ENCODE measurements around the gene NKD1.

The NKD1 gene

DNA sequence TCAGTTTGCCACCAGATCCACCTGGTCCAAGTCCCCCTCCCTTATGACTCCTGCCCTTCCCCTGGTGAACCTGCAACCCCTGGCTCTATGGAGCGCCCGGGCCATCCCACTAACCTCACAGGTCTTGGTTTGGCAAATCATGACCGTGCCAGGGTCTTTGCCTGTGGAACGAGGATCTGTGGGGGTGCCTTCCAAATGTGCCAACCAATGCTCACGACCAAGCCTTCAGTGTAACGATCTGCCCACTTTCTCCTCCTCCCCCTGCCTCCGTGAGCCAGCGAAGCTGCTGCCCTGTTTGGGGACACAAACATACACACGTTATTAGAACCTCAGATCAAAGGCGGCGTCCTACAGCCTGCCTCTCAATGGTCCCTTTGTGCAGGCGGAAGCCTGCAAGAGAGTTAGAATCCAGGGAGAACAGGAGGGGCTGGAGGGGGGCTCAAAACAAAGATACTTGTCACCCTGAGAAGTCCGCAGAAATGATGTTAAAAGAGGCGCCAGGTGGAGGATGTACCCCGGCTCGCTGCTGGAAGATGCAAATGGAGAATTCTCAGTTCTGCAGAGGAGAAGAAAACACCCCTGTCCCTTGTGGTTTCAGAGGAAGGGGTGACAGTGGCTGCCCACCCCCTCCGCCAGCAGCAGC, 9.0 kb upstream of the NKD1 start:
- no peak for DNase-seq

DNA sequence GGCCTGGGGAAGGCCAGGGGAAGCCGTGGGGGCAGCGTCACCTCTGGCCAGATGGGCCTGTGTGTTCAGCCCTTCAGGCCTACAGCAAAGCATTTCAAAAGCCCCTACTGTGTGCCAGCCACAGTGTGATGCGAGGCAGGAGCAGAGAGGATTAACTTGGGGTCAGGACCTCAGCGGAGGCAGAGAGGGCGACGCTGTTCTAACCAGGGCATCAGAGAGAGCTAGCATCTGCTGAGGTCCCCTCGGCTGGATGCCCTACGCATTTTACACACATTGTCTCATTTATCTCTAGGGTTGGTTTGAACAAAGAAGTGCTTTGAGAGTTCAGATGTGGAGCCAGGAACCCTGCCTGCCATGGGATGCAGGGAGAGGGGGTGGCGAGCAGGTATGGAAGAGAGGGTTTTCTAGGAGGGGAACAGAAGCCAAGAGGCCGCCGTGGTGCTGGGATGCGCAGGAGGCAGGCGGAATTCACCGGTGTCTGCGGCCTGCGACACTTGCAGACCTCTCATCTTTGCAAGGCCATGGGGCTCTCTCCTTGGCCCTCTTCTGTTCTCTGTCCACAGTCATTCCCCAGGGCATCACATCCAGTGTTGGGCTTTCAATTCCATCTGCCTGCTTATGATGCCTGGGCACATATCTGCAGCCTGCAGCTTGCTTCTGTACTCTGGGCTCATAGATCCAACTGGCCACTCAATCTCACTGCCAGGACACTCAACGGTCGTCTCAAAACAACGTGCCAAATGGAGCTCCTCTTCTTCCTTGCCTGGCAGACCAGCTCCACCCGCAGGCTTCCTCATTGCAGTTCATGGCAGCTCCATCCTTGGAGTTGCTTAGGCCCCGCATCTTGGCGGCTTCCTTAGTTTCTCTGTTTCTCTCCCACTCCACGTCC, 8.1 kb upstream of the NKD1 start:
- no peak for DNase-seq

DNA sequence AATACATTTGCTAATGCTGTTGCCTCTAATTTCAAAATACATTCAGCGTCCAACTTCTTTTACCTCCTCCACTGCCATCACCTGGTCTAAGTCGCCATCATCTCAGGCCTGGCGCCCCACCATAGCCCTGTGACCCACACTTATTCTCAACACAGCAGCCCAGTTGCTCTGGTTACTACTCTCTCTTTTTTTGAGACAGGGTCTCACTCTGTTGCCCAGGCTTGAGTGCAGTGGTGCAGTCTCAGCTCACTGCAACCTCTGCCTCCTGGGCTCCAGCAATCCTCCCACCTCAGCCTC, 7.5 kb upstream of the NKD1 start:
- DNase-seq, result no peak

DNA sequence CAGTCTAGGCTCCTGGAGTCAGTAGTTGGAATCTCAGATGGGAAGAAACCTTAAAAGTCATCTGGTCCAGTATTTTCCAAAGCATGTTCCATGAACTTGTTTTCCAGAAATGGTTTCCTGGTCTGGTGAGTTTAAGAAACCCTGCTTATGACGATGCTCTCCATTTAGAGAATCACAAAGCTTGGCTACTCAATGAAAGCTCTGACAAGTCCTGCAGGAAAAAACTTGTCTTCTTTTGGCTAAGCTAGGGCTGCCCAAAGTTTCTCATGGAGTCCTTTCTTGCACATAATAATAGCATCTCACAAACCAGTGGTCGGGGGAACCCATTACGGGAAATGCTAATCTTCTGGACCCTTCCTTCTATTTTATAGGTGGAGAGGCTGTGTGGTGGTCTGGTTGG, 5.5 kb upstream of the NKD1 start:
- DNase-seq, result no peak

DNA sequence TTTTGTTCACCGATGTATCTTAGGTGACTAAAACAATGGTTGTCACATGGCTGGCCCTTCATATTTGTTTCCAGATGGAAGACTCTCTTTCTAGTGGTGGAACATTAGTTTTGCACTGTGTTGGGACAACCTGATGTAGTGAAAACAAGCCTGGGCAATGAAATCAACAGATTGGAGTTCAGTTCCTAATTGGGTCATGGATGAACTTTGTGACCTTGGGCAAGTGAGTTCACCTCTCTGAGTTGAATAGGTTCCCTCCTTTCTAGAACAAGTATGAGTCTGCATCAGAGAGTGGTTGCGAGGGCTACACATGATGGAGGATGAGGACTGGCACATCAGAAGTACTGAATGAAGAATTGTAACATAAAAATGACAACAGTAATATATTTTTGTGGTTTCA, 2.1 kb upstream of the NKD1 start:
- DNase-seq, result no peak

DNA sequence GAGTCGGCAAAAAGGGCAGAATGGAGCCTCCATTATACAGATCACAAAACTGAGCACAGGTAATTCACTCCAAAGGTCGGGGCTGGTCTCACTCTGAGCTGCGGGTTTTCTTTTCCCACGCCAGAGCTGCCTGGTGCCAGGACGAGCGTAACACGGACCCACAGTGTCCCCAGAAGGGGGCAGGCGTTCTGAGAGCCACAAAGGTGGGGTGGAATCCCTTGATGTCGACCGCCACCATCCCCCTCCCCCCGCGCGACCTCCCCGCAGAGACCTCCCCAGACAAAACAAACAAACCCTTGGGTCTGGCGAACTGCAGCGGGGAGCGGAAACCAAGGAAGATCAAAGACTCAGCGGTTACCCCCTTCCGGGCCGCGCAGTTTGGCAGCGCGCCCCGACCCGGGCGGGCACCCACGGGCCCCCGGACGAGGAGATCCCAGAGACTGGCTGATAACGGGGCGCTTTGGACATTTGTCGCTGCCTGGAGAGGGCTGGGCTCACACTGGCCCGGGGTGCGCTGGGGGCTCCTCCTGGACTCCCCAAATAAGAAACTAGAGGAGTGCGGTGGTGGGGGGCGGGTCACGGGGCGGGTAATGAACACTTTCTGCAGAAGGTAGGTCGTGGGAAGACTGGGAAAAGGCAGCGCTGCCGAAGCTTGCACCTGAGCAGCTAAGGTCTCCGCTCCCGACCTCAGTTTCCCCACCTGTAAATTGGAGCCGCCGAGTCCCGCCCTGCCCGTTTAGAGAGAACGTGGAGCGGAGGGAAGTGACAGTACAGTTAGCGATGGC, 664 bp upstream of the NKD1 start:
- DNase-seq, result peak; percentile 28

DNA sequence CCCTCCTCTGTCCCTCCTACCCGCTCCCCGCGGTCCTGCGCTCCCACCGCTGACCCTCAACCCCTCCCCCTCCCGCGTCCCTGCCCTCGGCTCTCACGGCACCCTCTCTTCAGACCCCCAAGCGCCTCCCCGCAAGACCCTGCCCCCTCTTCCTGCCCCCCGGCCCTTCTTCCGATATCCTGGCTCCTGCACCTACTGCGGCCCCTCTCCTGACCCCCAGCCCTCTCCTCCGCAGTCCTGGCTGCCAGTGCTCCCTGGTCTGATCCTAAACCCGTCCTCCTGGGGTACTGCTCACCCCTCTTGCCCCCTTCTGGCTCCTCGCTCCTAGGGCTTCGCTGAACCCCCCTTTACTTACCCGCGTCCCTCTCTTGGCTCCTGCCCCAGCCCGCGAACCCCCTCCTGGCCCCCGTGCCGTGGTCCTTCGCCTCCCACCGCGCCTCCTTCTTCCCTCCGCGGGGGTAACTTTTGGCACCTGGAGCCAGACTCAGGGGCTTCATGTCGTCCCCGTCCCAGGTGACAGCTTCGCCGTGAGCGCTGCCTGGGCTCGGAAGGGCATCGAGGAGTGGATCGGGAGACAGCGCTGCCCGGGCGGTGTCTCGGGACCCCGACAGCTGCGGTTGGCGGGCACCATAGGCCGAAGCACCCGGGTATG, 839 bp downstream of the NKD1 start:
- no peak for DNase-seq

DNA sequence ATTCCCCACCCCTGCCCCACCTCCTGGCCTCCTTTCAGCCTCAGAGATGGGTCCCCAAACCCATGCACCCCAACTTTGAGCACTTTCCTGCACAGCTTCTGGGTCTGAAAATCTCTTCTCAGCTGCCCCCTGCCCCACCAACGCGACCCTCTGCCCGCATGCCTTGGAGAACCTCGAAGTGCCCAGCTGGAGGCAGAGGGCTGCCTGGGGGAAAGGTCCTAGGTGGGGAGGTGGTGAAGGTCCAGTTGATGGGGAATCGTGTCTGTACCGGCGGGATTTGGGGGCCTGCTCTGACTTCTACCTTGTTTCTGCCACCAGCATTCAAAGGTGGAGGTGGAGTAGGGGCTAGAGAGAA, 1.3 kb downstream of the NKD1 start:
- DNase-seq, result no peak

DNA sequence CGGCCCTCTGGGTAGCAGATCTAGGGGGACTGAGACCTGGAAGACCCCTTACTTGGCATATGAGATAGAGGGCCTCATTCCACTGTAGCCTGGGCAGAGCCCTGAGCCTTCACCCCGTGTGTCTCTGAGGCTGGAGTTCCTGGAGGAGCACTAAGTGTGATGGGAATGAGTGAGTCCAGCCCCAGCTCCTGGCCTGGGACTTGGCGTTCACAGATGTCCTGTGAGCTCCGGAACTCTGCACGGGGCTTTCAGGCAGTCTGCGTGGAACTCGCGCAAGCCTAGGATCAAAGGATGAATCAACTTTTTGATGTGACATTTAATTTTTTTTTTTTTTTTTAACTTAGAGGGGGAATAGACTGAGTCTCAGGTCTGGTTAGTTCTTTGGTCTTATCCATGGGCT, 1.8 kb downstream of the NKD1 start:
- DNase-seq, result no peak

DNA sequence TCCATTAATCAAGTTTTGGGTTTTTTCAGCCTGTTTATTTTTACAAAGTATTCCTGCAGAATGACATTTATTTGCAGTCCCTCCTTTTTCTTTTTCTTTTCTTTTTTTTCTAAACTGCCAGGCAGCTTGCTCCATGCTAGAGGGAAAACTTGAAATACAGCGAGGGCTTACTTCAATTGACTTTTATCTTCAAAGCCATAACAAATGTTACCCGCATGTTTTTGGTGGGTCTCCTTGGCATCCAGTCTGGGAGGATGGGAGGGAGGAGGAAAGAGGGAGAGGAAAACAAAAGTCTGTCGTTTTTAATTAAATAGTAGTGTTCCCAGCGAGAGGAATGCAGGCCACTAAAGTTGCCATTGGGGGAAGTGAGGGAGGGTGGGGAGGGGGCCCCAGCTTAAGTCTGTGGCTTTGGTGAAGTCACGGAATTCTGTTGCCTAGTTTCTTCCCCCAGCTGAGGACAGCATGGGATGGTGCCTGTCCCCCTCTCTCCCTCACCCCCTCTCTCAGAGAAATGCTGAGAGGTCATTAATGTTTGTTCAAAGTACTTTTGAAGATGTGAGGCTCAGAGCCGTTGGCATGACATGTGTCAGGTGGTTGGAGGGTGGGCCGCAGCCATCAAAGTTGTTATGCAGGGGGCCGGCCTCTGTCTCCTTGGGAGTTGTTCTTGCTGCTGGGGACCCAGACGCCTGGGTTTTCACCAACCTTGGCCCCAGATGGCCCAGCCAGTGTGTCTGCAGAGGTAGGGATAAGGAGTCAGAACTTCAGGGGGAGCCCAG, 2.9 kb downstream of the NKD1 start:
- no peak for DNase-seq

DNA sequence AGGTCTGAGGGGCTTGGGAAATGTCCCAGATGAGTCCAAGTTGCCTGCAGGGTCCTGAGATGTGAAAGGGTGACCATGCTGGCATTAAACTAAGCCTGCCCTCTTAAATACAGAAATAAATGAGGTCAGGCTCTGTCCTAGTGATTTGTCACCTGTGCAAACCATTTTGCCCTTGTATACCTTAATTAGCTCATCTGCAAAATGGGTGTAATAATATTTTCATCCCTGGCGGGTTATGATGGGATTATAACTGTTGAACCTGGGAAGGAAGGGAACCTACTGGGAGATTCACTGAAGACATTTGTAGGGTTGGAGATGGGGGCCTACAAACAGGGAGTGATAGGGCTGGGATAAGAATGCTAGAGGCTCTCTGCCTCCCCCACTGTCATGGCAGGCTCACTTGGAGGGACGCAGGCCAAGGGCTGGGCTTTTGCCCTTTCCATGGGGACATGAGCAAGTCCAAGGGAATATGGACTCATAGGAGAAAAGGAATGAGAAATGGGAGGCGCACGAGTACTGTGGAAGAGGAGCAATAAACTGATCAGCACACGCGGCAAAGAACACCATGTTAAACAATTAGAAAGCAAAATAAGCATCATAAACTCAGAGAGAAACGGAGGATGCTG, 4.4 kb downstream of the NKD1 start:
- no peak for DNase-seq

DNA sequence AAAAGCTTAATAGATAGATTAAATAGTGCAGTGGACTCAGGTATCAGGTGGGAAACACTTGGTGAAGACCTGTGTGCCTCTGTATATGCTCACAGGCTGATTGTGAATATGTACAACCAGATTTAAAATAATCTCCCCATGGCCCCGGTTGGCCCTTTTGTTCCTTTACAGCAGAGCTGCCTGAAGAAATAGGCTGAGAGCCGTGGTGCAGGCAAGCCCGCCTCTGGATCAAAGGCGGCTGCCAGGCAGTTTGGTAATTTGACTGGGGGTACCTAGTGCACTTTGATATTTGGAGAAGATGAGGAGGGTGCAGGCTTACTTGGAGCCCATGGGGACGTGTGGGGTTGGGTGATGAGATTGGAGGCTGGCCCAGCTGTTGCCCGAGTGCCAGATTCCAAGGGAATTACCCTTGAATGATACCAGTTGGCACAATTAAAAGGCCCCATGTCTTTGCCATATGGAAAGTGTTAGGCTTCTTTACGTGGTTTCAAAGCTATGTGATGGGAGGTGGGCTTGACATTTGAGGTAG, 5.0 kb downstream of the NKD1 start:
- DNase-seq, result no peak

DNA sequence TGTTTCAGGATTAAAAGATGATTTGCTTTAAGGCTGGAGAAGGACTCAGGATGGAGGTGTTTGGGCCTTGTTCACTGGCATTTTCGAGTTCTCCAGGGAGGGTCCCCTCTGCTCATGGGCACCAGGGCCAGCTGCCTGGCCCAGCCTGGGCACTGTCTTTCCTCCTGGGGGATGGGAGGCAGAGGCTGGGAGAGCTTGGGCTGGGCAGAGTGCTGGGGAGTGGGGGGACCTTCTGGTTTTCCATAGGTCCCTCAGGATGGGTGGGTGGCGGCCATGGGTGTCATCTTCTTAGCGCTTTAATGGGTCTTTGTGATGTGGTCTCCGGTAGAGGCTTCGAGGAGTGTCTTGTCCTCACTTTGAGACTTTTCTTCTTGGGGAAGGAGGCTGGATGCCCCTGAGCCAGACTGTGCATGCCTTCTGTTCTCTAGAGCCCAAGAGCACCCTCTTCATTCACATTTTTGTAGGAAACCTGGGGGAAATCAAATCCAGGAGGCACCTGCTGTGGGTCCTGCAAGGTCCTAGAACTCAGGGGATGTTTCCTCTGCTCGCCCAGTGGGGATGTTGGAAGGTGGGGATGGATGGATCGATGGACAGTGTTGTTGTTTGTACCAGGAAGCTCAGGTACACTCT, 5.7 kb downstream of the NKD1 start:
- DNase-seq, result no peak

DNA sequence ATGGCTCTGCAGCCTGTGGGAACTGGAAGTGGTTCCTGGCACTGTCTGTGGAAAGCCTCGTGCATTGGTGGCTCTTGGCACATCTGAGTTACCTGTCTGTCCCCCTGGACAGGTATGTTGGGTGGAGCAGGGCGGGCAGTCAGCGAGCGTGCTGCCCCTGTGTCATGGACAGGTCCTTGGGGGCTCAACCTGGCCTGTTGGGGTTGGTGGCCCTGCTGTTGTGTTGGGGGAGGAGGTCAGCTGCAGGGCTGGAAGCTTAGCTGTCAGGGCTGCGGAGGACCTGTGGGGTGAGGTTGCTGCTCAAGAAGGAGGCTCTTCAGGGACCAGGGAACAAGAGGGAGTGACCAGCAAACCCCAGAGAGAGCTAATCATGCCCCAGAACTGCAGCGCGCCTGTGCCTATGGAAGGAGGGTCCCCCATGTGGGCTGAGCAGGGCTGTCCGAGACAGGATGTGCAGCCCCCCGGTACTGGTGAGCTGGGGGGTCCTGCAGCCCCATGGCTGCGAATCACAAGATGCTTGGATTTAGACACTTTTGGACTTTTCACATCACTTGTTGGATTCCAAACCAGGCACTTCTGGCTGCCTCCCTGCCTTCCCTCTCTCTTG, 7.2 kb downstream of the NKD1 start:
- DNase-seq, result no peak

DNA sequence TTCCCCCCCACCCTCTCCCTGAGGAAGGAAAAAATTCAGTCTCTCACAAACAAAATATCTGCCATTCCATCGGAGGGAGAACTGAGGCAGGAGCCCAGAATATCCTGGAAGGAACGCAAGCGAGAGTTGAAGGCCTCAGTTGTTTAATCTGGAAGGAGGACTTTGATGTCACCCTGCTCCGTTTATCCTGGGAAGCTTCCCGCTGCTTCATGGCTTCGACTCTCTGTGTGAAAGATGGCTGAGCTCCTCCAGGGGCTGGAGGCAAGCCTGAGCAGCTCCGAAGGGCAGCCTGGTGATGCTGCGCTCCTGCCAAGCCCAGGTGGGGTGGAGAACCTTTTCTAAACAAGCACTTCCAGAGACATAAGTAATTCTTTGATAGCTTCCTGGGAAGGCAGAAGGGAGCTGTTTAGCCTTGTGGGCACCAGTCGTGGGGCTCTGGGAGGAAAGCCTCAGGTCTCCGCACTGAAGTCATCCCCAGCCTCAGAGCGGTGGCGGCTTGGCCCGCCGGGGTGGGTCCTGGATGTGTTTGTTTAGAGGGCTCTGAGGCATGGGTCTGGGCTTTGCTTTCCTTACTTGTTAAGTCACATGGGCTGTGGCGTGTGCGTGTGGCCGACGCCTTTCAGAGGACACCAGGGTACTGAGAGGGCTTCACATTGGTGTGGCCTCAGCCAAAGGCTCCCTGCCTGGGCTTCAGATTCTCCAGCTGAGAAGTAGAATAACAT, 7.9 kb downstream of the NKD1 start:
- no peak for DNase-seq

DNA sequence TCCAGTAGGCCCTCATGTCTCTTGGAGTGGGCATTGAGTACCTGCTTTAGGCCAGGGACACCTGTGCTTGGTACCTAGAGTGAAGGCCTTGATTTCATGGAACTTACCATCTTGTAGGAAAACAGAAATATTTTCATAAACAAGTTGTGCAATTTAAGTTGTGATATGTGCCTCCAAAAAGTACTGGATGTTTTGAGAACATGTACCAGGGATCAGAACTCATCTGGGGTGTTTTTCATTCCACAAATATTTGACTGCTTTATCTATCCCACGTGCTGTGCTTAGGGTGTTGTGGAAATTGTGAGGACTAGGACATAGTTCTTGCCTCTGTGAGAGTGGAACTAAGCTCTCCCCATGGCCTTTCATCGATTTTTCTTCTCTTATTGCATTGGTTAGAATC, 8.8 kb downstream of the NKD1 start:
- DNase-seq, result no peak

DNA sequence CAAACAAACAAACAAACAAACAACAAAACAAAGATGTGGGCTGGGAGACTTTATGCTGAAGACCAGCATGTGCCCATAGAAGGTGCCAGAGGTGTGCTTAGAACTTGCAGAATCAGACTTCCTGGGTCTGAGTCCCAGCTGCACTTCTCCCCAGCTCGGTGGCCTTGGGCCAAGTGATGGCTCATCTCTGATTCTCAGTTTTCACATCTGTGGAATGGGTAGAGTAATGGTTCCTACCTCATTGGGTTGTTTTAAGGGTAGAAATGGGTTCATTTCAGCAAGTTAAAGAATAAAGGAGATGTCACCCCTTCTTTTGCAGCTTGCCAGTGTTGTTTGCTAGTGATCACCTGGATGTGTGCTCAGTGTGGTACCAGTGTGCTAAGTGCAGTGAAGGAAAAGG, 10.7 kb downstream of the NKD1 start:
- no peak for DNase-seq

DNA sequence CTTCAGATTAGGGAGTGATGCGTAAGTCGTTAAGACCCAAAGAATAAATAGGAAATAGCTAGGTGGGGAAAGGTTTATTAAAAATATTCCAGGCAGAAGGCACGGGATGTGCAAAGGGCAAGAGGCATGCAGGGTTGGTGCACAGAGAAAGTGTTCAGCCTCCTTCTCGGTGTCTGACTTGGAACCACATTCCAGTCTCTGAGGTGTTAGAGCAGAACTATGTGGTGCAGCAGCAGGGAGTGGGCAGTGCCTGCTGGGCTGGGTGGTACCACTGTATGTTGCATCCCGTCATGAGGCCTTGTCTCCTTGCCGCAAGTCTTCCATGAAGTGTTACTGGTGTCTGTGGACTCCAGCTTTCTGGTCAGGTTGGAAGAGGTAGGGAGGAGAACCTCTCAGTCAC, 11.1 kb downstream of the NKD1 start:
- DNase-seq, result no peak

DNA sequence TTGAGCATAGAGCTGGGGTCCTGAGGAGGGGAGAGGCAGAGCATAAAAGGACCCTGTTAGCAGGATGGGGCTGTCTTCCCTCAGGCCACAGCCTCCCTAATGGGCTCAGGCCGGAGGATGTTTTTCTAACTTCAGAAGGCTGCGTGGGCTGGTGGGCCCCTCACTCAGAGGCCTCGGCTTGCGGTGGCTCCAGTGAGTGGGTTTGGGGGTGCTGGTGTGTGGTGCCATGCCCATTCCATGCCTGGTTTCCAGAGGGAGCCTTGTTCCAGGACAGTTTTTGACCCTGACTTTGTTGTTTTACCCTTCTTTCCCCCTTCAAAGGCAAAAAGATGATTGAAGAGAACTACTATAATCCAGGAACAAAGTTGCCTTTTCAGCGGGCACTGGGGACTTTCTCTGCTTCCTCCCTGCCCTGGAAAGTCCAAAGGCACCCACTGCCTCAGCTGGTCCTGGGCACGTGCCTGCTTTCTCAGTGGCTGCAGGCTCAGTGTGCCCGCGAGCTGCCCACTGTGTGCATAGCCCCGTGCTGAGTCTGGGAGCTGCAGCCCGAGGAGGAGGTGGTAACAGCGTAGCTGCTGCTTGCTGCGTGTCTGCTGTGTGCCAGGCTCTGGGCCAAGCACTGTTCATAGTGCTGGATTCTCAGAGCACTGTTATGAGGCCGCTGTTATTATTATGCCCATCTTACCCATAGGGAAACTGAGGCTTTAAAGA, 11.8 kb downstream of the NKD1 start:
- DNase-seq, result no peak

Data from NCI-H2171 (cell line).